ENCODE measurements around the gene IGFL2.

Gene IGFL2

DNA sequence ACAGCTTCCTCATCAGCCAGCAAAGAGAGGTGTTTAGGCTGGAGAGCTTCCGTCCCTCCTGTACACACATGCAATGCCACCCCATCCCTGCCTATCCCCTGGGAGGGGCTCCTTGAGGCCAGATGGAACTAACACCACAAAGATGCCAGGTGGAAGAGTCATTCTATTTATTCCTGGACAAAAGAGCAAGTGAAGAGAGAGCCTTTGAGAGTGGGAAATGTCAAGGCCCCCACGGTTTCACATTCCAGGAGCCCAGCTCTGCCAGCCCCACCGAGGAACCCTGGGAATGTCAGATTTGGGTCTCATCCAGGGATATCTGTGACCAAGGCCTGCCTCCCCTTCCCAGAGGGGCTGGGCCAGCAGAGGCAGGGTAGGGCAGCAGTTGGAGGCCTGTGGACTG is 50.7 kb downstream of the IGFL2 start:
- DNase-seq (ENCODE audit: low spot score): peak; percentile 59
- POLR2A ChIA-PET (ENCODE audit: low non-redundant PET): no interaction called here
- peak overlapping the region; percentile 98 for H3K27ac ChIP-seq
- CTCF ChIA-PET: interaction anchor here (0.9 kb wide), 1 partner anchor 9 kb away, joined by 3 read pairs; no protein-coding TSS in a partner anchor
- TF ChIP-seq, protein P1, sequence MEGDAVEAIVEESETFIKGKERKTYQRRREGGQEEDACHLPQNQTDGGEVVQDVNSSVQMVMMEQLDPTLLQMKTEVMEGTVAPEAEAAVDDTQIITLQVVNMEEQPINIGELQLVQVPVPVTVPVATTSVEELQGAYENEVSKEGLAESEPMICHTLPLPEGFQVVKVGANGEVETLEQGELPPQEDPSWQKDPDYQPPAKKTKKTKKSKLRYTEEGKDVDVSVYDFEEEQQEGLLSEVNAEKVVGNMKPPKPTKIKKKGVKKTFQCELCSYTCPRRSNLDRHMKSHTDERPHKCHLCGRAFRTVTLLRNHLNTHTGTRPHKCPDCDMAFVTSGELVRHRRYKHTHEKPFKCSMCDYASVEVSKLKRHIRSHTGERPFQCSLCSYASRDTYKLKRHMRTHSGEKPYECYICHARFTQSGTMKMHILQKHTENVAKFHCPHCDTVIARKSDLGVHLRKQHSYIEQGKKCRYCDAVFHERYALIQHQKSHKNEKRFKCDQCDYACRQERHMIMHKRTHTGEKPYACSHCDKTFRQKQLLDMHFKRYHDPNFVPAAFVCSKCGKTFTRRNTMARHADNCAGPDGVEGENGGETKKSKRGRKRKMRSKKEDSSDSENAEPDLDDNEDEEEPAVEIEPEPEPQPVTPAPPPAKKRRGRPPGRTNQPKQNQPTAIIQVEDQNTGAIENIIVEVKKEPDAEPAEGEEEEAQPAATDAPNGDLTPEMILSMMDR (conservative IDR thresholded peaks at IDR 0.05; ENCODE audit: low read depth): no peak

DNA sequence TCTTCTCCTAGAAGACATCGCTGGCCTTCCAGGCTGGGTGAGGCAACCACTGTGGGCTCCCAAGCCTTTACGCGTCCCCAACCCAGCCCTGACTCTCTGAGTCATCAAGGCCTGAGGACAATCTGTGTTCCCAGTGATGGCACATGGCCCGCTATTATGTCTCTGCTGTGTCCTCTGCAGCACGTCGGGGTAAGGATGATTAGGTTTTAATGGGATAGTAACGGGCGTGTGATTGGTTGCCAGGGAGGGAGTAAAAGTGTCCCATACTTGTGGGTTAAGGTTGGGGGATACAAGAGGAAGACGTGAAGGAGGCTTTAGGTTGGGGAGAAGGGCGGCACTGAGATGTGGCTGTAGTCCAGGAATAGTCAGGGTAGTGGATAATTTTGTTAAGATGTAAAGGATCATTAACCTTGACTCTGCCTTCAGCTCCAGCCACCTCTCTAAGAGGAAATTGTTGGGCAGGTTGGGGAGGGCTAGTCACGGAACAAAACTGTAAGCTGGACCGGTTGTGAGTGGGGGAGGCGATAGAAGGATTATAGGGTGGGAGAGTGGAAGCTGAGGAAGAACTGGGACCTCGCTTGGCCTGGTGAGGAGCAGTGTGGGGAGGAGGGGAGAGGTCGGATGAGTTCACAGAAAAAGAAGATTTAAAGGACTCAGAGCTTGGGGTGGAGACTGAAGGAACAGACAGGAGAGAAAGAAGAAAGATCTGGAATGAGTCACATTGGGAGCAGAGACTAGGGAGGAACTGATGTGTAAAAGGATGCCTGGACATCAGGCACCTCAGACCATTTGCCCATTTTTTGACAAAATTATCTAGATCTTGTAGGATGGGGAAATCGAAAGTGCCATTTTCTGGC is 53.6 kb downstream of the IGFL2 start:
- ChIA-PET CTCF (interaction anchor here (0.6 to 1.1 kb wide), 2 partner anchors 30 to 123 kb away, joined by 3 to 4 read pairs; no protein-coding TSS in a partner anchor), POLR2A (ENCODE audit: low non-redundant PET) (no interaction called here)
- no peak for DNase-seq (ENCODE audit: low spot score)
- peak overlapping the region; percentile 98 for H3K27ac ChIP-seq
- TF ChIP-seq, protein P1 (conservative IDR thresholded peaks at IDR 0.05; ENCODE audit: low read depth): no peak

DNA sequence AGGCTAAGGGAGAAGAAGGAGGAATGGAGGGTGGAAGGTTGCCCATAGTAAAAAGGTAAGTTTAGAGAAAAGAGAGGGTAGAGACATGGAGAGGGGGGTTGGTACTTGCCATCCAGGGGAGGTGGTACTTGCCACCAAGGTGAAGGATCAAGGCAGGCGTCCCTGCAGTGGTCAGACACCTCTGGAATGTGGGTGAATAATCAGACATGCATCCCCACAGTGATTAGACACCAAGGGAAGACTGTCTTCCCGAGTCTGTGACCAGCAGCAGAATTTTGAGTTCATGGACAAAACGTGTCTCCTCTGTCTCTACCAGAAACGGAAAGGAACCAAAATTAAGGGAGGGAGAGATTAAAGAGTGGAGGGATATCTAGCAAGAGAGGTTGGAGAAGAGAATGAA is 54.4 kb downstream of the IGFL2 start:
- CTCF ChIA-PET: no interaction called here

DNA sequence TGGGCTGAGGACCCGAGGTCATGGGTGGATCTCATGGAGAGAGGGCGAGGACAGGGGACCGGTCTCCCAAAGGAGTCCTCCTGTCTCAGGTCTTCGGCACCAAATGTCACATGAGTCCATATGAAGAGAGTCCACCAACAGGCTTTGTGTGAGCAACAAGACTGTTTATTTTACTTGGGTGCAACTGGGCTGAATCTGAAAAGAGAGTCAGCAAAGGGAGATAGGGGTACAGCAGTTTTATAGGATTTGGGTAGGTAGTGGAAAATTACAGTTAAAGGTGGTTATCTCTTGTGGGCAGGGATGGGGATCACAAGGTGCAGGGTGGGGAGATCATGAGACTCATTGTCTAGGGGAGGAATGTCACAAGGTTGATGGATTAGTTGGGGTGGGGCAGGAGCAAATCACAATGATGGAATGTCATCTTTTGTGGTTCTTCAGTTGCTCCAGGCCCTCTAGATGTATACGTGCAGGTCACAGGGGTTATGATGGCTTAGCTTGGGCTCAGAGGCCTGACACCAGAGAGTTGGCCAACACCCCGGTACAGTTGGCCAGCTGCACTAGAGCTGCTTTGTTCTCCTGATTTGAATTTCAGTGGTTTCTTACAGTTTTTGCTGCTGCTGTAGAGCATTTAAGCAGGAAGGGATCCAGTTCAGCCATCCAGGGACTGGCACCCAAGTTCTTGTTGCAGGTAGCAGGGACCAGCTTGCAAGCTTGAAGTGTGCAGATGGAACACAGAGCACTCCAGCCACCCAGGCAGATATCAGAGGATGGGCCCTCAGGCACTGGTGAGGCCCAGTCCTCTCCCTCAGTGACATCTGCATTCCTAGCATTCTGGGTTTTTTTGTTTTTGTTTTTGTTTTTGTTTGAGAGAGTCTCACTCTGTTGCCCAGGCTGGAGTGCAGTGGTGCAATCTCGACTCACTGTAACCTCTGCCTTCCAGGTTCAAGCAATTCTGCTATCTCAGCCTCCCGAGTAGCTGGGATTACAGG is 55.1 kb downstream of the IGFL2 start:
- CTCF ChIA-PET: interaction anchor here (0.6 kb wide), 1 partner anchor 175 kb away, joined by 4 read pairs; no protein-coding TSS in a partner anchor
- peak overlapping the region; percentile 98 for H3K27ac ChIP-seq
- POLR2A ChIA-PET (ENCODE audit: low non-redundant PET): no interaction called here
- TF ChIP-seq, protein P1 (conservative IDR thresholded peaks at IDR 0.05; ENCODE audit: low read depth): no peak
- DNase-seq (ENCODE audit: low spot score): no peak

More for the DNA sequence above, 54.4 kb downstream of the IGFL2 start:
- TF ChIP-seq, protein P1 (conservative IDR thresholded peaks at IDR 0.05; ENCODE audit: low read depth): no peak
- POLR2A ChIA-PET (ENCODE audit: low non-redundant PET): no interaction called here
- no peak for DNase-seq (ENCODE audit: low spot score)
- H3K27ac ChIP-seq: peak overlapping the region; percentile 98

DNA sequence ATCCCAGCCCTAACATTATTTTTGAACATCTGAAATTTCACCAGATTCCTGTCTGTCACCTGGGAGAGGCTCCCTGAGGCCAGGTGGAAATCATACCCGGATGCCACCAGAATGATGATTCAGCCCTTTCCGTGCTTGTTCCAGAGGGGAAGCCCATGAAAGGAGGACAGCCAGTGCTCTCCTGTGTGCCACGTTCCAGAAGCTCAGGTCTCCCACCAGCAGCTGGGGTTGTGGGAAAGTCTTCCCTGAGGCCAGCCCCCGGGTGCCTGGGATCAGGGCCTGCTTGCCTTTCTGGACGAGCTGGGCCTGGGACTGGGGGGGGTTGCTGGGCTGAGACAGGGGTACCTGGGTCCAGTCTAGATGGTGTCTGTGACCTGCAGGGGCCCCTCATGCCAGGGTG is 56.0 kb downstream of the IGFL2 start:
- peak overlapping the region; percentile 98 for H3K27ac ChIP-seq
- DNase-seq (ENCODE audit: low spot score): no peak
- POLR2A ChIA-PET (ENCODE audit: low non-redundant PET): no interaction called here
- TF ChIP-seq, protein P1 (conservative IDR thresholded peaks at IDR 0.05; ENCODE audit: low read depth): no peak
- CTCF ChIA-PET: no interaction called here

Data from RWPE1 (cell line).